Stimulated activated CD4-positive, alpha-beta T cell treated with anti-CD3 and anti-CD28 coated beads, TNF-alpha, amount 100 ng/mL, for 48 hours (primary cell): Measurements from ENCODE around the gene MGAT5.

ENCODE experiments used
- DNase-seq, 3 donors: peaks; one replicate each; pipeline ENCODE4 v3.0.0-alpha.2; 2020; ENCODE audit warnings: low read depth in 3 of 3

Gene MGAT5

GRCh38 chr2:134254824-134255223 lies 952 bp downstream of the MGAT5 start:
- DNase-seq = no peak

GRCh38 chr2:134256956-134257355 lies 3.1 kb downstream of the MGAT5 start:
- DNase-seq = no peak

GRCh38 chr2:134257509-134257908 lies 3.6 kb downstream of the MGAT5 start:
- no peak for DNase-seq

- DNase-seq = no peak
Measured at GRCh38 chr2:134257965-134258683, 4.3 kb downstream of the MGAT5 start.

- no peak for DNase-seq
Measured at GRCh38 chr2:134258684-134259388, 5.0 kb downstream of the MGAT5 start.

GRCh38 chr2:134259571-134259970 lies 5.7 kb downstream of the MGAT5 start:
- DNase-seq = no peak

GRCh38 chr2:134259994-134260393 lies 6.1 kb downstream of the MGAT5 start:
- DNase-seq = no peak

- DNase-seq = no peak
Measured at GRCh38 chr2:134260713-134261112, 6.8 kb downstream of the MGAT5 start.

- no peak for DNase-seq
Measured at GRCh38 chr2:134261398-134262131, 7.7 kb downstream of the MGAT5 start.

GRCh38 chr2:134262684-134263083 lies 8.8 kb downstream of the MGAT5 start:
- DNase-seq = no peak

GRCh38 chr2:134268265-134268664 lies 14.4 kb downstream of the MGAT5 start:
- no peak for DNase-seq

- no peak for DNase-seq
Measured at GRCh38 chr2:134269230-134269629, 15.4 kb downstream of the MGAT5 start.

- no peak for DNase-seq
Measured at GRCh38 chr2:134269972-134270735, 16.3 kb downstream of the MGAT5 start.

GRCh38 chr2:134271758-134272157 lies 17.9 kb downstream of the MGAT5 start:
- DNase-seq = no peak

GRCh38 chr2:134272806-134273205 lies 18.9 kb downstream of the MGAT5 start:
- DNase-seq = no peak

- no peak for DNase-seq
Measured at GRCh38 chr2:134273256-134273983, 19.5 kb downstream of the MGAT5 start.

GRCh38 chr2:134274121-134274520 lies 20.2 kb downstream of the MGAT5 start:
- no peak for DNase-seq

GRCh38 chr2:134275058-134275862 lies 21.4 kb downstream of the MGAT5 start:
- DNase-seq = no peak

GRCh38 chr2:134276381-134277172 lies 22.7 kb downstream of the MGAT5 start:
- DNase-seq = no peak

GRCh38 chr2:134277223-134277622 lies 23.4 kb downstream of the MGAT5 start:
- no peak for DNase-seq
